Measurements from ENCODE around the gene SHANK3.

The SHANK3 gene

DNA sequence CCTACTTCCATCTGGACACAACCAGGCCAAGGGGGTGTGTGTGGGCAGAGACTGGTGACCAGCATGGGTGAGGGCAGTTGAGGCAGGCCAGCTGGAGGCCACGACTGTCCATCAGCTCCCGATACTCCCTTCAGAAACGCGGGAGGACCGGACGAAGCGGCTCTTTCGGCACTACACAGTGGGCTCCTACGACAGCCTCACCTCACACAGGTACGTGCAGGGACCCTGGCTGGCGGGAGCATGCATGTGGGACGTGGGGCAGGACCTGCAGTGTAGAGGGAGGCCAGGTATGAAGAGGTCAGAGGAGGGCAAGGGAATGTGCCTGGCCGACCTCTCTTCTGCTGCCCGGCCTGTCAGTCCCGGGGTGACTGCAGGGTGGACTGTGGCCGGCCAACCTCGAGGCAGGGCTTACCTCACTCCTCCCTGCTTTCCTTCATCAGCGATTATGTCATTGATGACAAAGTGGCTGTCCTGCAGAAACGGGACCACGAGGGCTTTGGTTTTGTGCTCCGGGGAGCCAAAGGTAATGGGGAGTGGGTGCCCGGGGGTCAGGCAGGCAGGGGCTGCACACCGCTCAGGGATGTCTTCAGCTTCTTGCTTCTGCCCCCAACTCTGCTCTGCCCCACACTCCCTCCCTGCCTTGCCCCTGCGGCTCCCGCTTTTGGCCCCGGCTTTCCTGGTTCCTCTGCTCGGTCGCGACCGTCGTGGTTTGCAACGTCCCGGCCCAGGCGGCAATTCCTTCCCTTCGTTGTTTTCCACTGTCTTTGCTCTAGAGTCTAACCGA lies 31.3 kb downstream of the SHANK3 start:
- Histone ChIP-seq H2AFZ (ENCODE audit: low read depth, low read length, severe bottlenecking) (no peak overlapping the region), H3K9me2 (replicated peaks; ENCODE audit: insufficient read depth, low read length) (no peaks in the 10 kb centered on the region), H3F3A (ENCODE audit: insufficient read depth) (no peaks in the 10 kb centered on the region), H3K4me3 (ENCODE audit: insufficient read depth, low read length, poor library complexity, severe bottlenecking) (no peak overlapping the region), H3K4me2 (ENCODE audit: low read depth, low read length, poor library complexity, severe bottlenecking) (no peak overlapping the region), H3K27me3 (ENCODE audit: low read length) (no peaks in the 10 kb centered on the region), H4K20me1 (ENCODE audit: low read depth, low read length) (no peaks in the 10 kb centered on the region), H3K79me2 (ENCODE audit: insufficient read depth, low read length) (no peaks in the 10 kb centered on the region), H3K27ac (ENCODE audit: low read depth, low read length) (no peak overlapping the region), H3K36me3 (ENCODE audit: low read length) (no peaks in the 10 kb centered on the region), H3K9ac (ENCODE audit: low read length) (no peak overlapping the region), H3K9me3 (ENCODE audit: insufficient read depth, low read length) (no peaks in the 10 kb centered on the region)
- TF ChIP-seq EZH2phosphoT487 (conservative IDR thresholded peaks at IDR 0.05; ENCODE audit: low read length): no peak
- TF ChIP-seq, protein P1, sequence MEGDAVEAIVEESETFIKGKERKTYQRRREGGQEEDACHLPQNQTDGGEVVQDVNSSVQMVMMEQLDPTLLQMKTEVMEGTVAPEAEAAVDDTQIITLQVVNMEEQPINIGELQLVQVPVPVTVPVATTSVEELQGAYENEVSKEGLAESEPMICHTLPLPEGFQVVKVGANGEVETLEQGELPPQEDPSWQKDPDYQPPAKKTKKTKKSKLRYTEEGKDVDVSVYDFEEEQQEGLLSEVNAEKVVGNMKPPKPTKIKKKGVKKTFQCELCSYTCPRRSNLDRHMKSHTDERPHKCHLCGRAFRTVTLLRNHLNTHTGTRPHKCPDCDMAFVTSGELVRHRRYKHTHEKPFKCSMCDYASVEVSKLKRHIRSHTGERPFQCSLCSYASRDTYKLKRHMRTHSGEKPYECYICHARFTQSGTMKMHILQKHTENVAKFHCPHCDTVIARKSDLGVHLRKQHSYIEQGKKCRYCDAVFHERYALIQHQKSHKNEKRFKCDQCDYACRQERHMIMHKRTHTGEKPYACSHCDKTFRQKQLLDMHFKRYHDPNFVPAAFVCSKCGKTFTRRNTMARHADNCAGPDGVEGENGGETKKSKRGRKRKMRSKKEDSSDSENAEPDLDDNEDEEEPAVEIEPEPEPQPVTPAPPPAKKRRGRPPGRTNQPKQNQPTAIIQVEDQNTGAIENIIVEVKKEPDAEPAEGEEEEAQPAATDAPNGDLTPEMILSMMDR (IDR thresholded peaks at IDR 0.05; ENCODE audit: insufficient read depth, low read length, poor library complexity, severe bottlenecking): no peak

DNA sequence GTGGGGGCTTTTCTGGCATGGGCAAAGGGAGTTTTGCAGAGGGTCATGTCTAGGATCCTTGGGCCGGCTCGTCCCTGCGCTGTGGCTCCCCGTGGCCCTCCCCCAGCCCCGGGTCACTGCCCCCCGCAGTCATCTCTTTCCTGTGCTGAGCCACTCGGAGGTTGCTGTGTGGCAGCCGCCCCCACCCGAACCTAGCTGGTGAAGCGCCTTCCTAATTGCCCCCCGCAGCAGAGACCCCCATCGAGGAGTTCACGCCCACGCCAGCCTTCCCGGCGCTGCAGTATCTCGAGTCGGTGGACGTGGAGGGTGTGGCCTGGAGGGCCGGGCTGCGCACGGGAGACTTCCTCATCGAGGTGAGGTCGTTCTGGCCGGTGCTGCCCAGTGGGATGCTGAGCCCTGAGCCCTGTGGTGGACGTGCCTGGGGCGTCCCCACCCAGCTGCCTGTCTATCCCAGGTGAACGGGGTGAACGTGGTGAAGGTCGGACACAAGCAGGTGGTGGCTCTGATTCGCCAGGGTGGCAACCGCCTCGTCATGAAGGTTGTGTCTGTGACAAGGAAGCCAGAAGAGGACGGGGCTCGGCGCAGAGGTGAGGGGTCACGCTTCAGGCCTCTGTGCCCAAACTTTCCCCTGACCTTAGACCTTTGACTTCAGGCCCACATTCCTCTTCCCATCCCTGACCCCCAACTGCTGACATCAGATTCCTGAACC lies 32.0 kb downstream of the SHANK3 start:
- Histone ChIP-seq H3K4me2 (ENCODE audit: low read depth, low read length, poor library complexity, severe bottlenecking) (no peak overlapping the region), H3K79me2 (ENCODE audit: insufficient read depth, low read length) (no peaks in the 10 kb centered on the region), H3F3A (ENCODE audit: insufficient read depth) (no peaks in the 10 kb centered on the region), H3K27ac (ENCODE audit: low read depth, low read length) (no peak overlapping the region), H3K9me3 (ENCODE audit: insufficient read depth, low read length) (no peaks in the 10 kb centered on the region), H3K9ac (ENCODE audit: low read length) (no peak overlapping the region), H2AFZ (ENCODE audit: low read depth, low read length, severe bottlenecking) (no peak overlapping the region), H3K36me3 (ENCODE audit: low read length) (no peaks in the 10 kb centered on the region), H4K20me1 (ENCODE audit: low read depth, low read length) (no peaks in the 10 kb centered on the region), H3K4me3 (ENCODE audit: insufficient read depth, low read length, poor library complexity, severe bottlenecking) (no peak overlapping the region), H3K9me2 (replicated peaks; ENCODE audit: insufficient read depth, low read length) (no peaks in the 10 kb centered on the region), H3K27me3 (ENCODE audit: low read length) (no peaks in the 10 kb centered on the region)
- TF ChIP-seq EZH2phosphoT487 (conservative IDR thresholded peaks at IDR 0.05; ENCODE audit: low read length): no peak
- TF ChIP-seq, protein P1 (IDR thresholded peaks at IDR 0.05; ENCODE audit: insufficient read depth, low read length, poor library complexity, severe bottlenecking): no peak

DNA sequence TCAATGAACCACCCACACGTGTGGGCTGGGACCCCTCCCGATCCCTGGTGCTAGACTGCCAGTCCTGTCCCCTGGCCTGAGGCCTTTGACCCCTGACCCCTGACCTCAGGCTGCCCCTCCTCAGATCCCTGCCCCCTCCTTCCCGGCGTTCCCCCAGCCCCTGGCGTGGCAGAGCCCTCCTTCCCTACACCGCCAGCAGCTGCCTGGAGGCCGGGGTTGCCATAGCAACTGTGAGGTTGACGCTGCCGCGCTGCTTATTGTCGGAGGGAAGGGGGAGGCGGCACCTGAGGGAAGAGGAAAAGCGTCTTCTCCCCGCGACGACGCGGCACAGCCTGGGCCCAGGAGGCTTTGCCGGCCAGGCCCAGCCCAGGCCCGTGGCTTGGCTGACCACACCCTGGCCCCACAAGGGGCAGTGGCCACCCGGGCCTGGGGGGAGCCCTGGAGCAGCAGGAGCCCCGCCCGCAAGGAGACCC lies 32.6 kb downstream of the SHANK3 start:
- H3K36me3 ChIP-seq (ENCODE audit: low read length): no peaks in the 10 kb centered on the region
- H3K9me2 ChIP-seq (replicated peaks; ENCODE audit: insufficient read depth, low read length): no peaks in the 10 kb centered on the region
- H3K9ac ChIP-seq (ENCODE audit: low read length): no peak overlapping the region
- H3K4me2 ChIP-seq (ENCODE audit: low read depth, low read length, poor library complexity, severe bottlenecking): no peak overlapping the region
- H3K9me3 ChIP-seq (ENCODE audit: insufficient read depth, low read length): no peaks in the 10 kb centered on the region
- no peak overlapping the region for H2AFZ ChIP-seq (ENCODE audit: low read depth, low read length, severe bottlenecking)
- no peaks in the 10 kb centered on the region for H4K20me1 ChIP-seq (ENCODE audit: low read depth, low read length)
- TF ChIP-seq, protein P1 (IDR thresholded peaks at IDR 0.05; ENCODE audit: insufficient read depth, low read length, poor library complexity, severe bottlenecking): no peak
- no peak for TF ChIP-seq EZH2phosphoT487 (conservative IDR thresholded peaks at IDR 0.05; ENCODE audit: low read length)
- no peaks in the 10 kb centered on the region for H3F3A ChIP-seq (ENCODE audit: insufficient read depth)
- no peak overlapping the region for H3K27ac ChIP-seq (ENCODE audit: low read depth, low read length)
- no peaks in the 10 kb centered on the region for H3K79me2 ChIP-seq (ENCODE audit: insufficient read depth, low read length)
- H3K27me3 ChIP-seq (ENCODE audit: low read length): no peaks in the 10 kb centered on the region
- H3K4me3 ChIP-seq (ENCODE audit: insufficient read depth, low read length, poor library complexity, severe bottlenecking): no peak overlapping the region

Data from SU-DHL-6 (cell line).